Measurements from ENCODE around the gene SYAP1.

SYAP1 gene

GRCh38 chrX:16719334-16720084 is at the start of gene SYAP1:
Gene SYAP1, plus strand, starts transcription at chrX:16719612. Its CDS starts 113 bp downstream, at chrX:16719725.
- no peak for TF ChIP-seq CTCF (conservative IDR thresholded peaks at IDR 0.05; ENCODE audit: control insufficient read depth, insufficient read depth, low read depth, low read length)
- peak; percentile 99 for DNase-seq (ENCODE audit: low read depth)
- H3K4me3 ChIP-seq (ENCODE audit: control insufficient read depth, low read depth, low read length), result peak within 1 kb of the TSS; percentile 89

- TF ChIP-seq CTCF (conservative IDR thresholded peaks at IDR 0.05; ENCODE audit: control insufficient read depth, insufficient read depth, low read depth, low read length), result peak; percentile 44
- no peak overlapping the region for H3K4me3 ChIP-seq (ENCODE audit: control insufficient read depth, low read depth, low read length)
- peak; percentile 74 for DNase-seq (ENCODE audit: low read depth)
Observed at GRCh38 chrX:16671005-16671404, 48.4 kb upstream of the SYAP1 start.

- no peak for DNase-seq (ENCODE audit: low read depth)
- no peak for TF ChIP-seq CTCF (conservative IDR thresholded peaks at IDR 0.05; ENCODE audit: control insufficient read depth, insufficient read depth, low read depth, low read length)
- no peak overlapping the region for H3K4me3 ChIP-seq (ENCODE audit: control insufficient read depth, low read depth, low read length)
Observed at GRCh38 chrX:16678689-16679088, 40.7 kb upstream of the SYAP1 start.

GRCh38 chrX:16683007-16683664 is 36.3 kb upstream of the SYAP1 start:
- no peak overlapping the region for H3K4me3 ChIP-seq (ENCODE audit: control insufficient read depth, low read depth, low read length)
- DNase-seq (ENCODE audit: low read depth), result no peak
- TF ChIP-seq CTCF (conservative IDR thresholded peaks at IDR 0.05; ENCODE audit: control insufficient read depth, insufficient read depth, low read depth, low read length), result no peak

- TF ChIP-seq CTCF (conservative IDR thresholded peaks at IDR 0.05; ENCODE audit: control insufficient read depth, insufficient read depth, low read depth, low read length), result no peak
- no peak for DNase-seq (ENCODE audit: low read depth)
- no peak overlapping the region for H3K4me3 ChIP-seq (ENCODE audit: control insufficient read depth, low read depth, low read length)
Observed at GRCh38 chrX:16687514-16687913, 31.9 kb upstream of the SYAP1 start.

- H3K4me3 ChIP-seq (ENCODE audit: control insufficient read depth, low read depth, low read length), result no peak overlapping the region
- DNase-seq (ENCODE audit: low read depth), result peak; percentile 70
- TF ChIP-seq CTCF (conservative IDR thresholded peaks at IDR 0.05; ENCODE audit: control insufficient read depth, insufficient read depth, low read depth, low read length), result peak; percentile 95
Observed at GRCh38 chrX:16695079-16695676, 24.2 kb upstream of the SYAP1 start.
